Suprapubic skin (tissue), 4 donors: Measurements from ENCODE around the gene CSNK1G1.

Experiments
- EP300 ChIP-seq: sonication (generic); formaldehyde crosslinking; IDR thresholded peaks from one replicate; pipeline ENCODE4 v1.6.1; 2017; ENCODE audit warnings: antibody characterized with exemption
- POLR2A ChIP-seq, 2 donors: fragments of 450-650 bp; IDR thresholded peaks; one replicate each; pipeline ENCODE4 v1.6.1; 2017; ENCODE audit warnings: antibody characterized with exemption in 2 of 2, mild to moderate bottlenecking in 2 of 2, moderate library complexity in 2 of 2
- POLR2AphosphoS5 ChIP-seq, 3 donors: sonication (generic); formaldehyde crosslinking; IDR thresholded peaks; one replicate each; pipeline ENCODE4 v1.6.1; 2017; ENCODE audit warnings: antibody characterized with exemption in 3 of 3
- TF ChIP-seq, protein P1 (sequence below), 2 donors: fragments of 200-600 bp in 1 of 2; fragments of 450-650 bp in 1 of 2; sonication (generic) in 1 of 2; IDR thresholded peaks; one replicate each; pipeline ENCODE4 v1.5.1; 2016 to 2019; ENCODE audit warnings: antibody characterized with exemption in 2 of 2, mild to moderate bottlenecking in 1 of 2, moderate library complexity in 1 of 2

GRCh38 chr15:64396789-64397188, 40.8 kb upstream of the CSNK1G1 start:
- TF ChIP-seq, protein P1, sequence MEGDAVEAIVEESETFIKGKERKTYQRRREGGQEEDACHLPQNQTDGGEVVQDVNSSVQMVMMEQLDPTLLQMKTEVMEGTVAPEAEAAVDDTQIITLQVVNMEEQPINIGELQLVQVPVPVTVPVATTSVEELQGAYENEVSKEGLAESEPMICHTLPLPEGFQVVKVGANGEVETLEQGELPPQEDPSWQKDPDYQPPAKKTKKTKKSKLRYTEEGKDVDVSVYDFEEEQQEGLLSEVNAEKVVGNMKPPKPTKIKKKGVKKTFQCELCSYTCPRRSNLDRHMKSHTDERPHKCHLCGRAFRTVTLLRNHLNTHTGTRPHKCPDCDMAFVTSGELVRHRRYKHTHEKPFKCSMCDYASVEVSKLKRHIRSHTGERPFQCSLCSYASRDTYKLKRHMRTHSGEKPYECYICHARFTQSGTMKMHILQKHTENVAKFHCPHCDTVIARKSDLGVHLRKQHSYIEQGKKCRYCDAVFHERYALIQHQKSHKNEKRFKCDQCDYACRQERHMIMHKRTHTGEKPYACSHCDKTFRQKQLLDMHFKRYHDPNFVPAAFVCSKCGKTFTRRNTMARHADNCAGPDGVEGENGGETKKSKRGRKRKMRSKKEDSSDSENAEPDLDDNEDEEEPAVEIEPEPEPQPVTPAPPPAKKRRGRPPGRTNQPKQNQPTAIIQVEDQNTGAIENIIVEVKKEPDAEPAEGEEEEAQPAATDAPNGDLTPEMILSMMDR (IDR thresholded peaks at IDR 0.05) = no peak
- TF ChIP-seq EP300 (no peak), POLR2A (IDR thresholded peaks at IDR 0.05) (no peak), POLR2AphosphoS5 (IDR thresholded peaks at IDR 0.05) (no peak)
